HUES48 (cell line): Measurements from ENCODE around the gene FTL.

Experiments used
- H3K27ac ChIP-seq: one replicate; pipeline ENCODE4 v1.7.0; 2013; ENCODE audit warnings: low read depth, low read length, inconsistent platforms
- H3K27me3 ChIP-seq: 2 replicates; pipeline ENCODE4 v1.6.1; 2013; ENCODE audit warnings: mild to moderate bottlenecking, low read length; ENCODE audit not compliant: control insufficient read depth, insufficient read depth
- H3K36me3 ChIP-seq: 2 replicates; pipeline ENCODE4 v1.6.1; 2013; ENCODE audit warnings: low read length; ENCODE audit not compliant: control insufficient read depth, insufficient read depth
- H3K4me1 ChIP-seq: 2 replicates; pipeline ENCODE4 v1.6.1; 2013; ENCODE audit warnings: mild to moderate bottlenecking, low read length; ENCODE audit not compliant: control insufficient read depth, insufficient read depth
- H3K4me3 ChIP-seq: 2 replicates; pipeline ENCODE4 v1.5.1; 2013; ENCODE audit warnings: mild to moderate bottlenecking, low read depth, low read length
- H3K9ac ChIP-seq: 2 replicates; pipeline ENCODE4 v1.6.1; 2013; ENCODE audit warnings: mild to moderate bottlenecking, low read depth, low read length, moderate library complexity
- H3K9me3 ChIP-seq: 2 replicates; pipeline ENCODE4 v1.6.1; 2013; ENCODE audit warnings: low read length; ENCODE audit not compliant: control insufficient read depth, insufficient read depth

FTL gene

GRCh38 chr19:48986211-48986610 is 21.1 kb downstream of the FTL start:
- peaks cover 61% of the 10 kb centered on the region for H3K36me3 ChIP-seq
- no peaks in the 10 kb centered on the region for H3K4me1 ChIP-seq
- H3K9me3 ChIP-seq = no peaks in the 10 kb centered on the region

GRCh38 chr19:48987323-48987722 is 22.2 kb downstream of the FTL start:
- Histone ChIP-seq H3K36me3 (peaks cover 52% of the 10 kb centered on the region), H3K27me3 (no peaks in the 10 kb centered on the region), H3K4me1 (peaks cover 7% of the 10 kb centered on the region; the same call in 1 of the 2 replicates), H3K27ac (no peak overlapping the region), H3K4me3 (no peak overlapping the region), H3K9me3 (no peaks in the 10 kb centered on the region), H3K9ac (no peak overlapping the region)

More at GRCh38 chr19:48986211-48986610, 21.1 kb downstream of the FTL start:
- no peak overlapping the region for H3K4me3 ChIP-seq
- H3K9ac ChIP-seq = no peak overlapping the region
- H3K27ac ChIP-seq = no peak overlapping the region
- H3K27me3 ChIP-seq = no peaks in the 10 kb centered on the region

GRCh38 chr19:48988286-48988685 is 23.2 kb downstream of the FTL start:
- no peaks in the 10 kb centered on the region for H3K9me3 ChIP-seq
- H3K27me3 ChIP-seq = no peaks in the 10 kb centered on the region
- H3K36me3 ChIP-seq = peaks cover 49% of the 10 kb centered on the region
- H3K27ac ChIP-seq = no peak overlapping the region
- H3K9ac ChIP-seq = no peak overlapping the region
- no peak overlapping the region for H3K4me3 ChIP-seq
- H3K4me1 ChIP-seq = peaks cover 7% of the 10 kb centered on the region; the same call in 1 of the 2 replicates

- no peaks in the 10 kb centered on the region for H3K9me3 ChIP-seq
- H3K4me3 ChIP-seq = no peak overlapping the region
- peaks cover 7% of the 10 kb centered on the region; the same call in 1 of the 2 replicates for H3K4me1 ChIP-seq
- H3K27ac ChIP-seq = no peak overlapping the region
- H3K27me3 ChIP-seq = no peaks in the 10 kb centered on the region
- no peak overlapping the region for H3K9ac ChIP-seq
- peaks cover 49% of the 10 kb centered on the region for H3K36me3 ChIP-seq
These were observed 23.8 kb downstream of the FTL start for GRCh38 chr19:48988860-48989259.

- Histone ChIP-seq H3K4me3 (no peak overlapping the region), H3K9me3 (no peaks in the 10 kb centered on the region), H3K9ac (no peak overlapping the region), H3K4me1 (peaks cover 7% of the 10 kb centered on the region; the same call in 1 of the 2 replicates), H3K27me3 (no peaks in the 10 kb centered on the region), H3K36me3 (peaks cover 48% of the 10 kb centered on the region), H3K27ac (no peak overlapping the region)
These were observed 24.7 kb downstream of the FTL start for GRCh38 chr19:48989701-48990291.

- Histone ChIP-seq H3K27ac (no peak overlapping the region), H3K4me1 (peaks cover 7% of the 10 kb centered on the region; the same call in 1 of the 2 replicates), H3K9ac (no peak overlapping the region), H3K9me3 (no peaks in the 10 kb centered on the region), H3K36me3 (peaks cover 42% of the 10 kb centered on the region), H3K4me3 (no peak overlapping the region), H3K27me3 (no peaks in the 10 kb centered on the region)
These were observed 25.3 kb downstream of the FTL start for GRCh38 chr19:48990400-48990799.

- no peak overlapping the region for H3K4me3 ChIP-seq
- H3K27ac ChIP-seq = no peak overlapping the region
- no peaks in the 10 kb centered on the region for H3K27me3 ChIP-seq
- H3K9me3 ChIP-seq = no peaks in the 10 kb centered on the region
- H3K9ac ChIP-seq = no peak overlapping the region
- peaks cover 35% of the 10 kb centered on the region for H3K36me3 ChIP-seq
- peaks cover 7% of the 10 kb centered on the region; the same call in 1 of the 2 replicates for H3K4me1 ChIP-seq
These were observed 26.0 kb downstream of the FTL start for GRCh38 chr19:48991011-48991609.

- H3K4me1 ChIP-seq = peaks cover 7% of the 10 kb centered on the region; the same call in 1 of the 2 replicates
- peak overlapping the region; percentile 33; the same call in 1 of the 2 replicates for H3K9ac ChIP-seq
- H3K9me3 ChIP-seq = no peaks in the 10 kb centered on the region
- peak overlapping the region; percentile 85 for H3K27ac ChIP-seq
- no peaks in the 10 kb centered on the region for H3K27me3 ChIP-seq
- H3K4me3 ChIP-seq = peak overlapping the region; percentile 79
- peaks cover 26% of the 10 kb centered on the region for H3K36me3 ChIP-seq
These were observed 26.9 kb downstream of the FTL start for GRCh38 chr19:48991873-48992580.

- H3K9me3 ChIP-seq = no peaks in the 10 kb centered on the region
- peak overlapping the region; percentile 85 for H3K27ac ChIP-seq
- no peaks in the 10 kb centered on the region for H3K27me3 ChIP-seq
- peaks cover 23% of the 10 kb centered on the region for H3K36me3 ChIP-seq
- peak overlapping the region; percentile 58; the same call in 1 of the 2 replicates for H3K9ac ChIP-seq
- H3K4me3 ChIP-seq = peak overlapping the region; percentile 79
- peaks cover 7% of the 10 kb centered on the region; the same call in 1 of the 2 replicates for H3K4me1 ChIP-seq
These were observed 27.6 kb downstream of the FTL start for GRCh38 chr19:48992581-48993174.

GRCh38 chr19:48993175-48994034 is 28.3 kb downstream of the FTL start, which contains the start of the genes GYS1 and RUVBL2:
Gene GYS1, minus strand, starts transcription at chr19:48993309. Its CDS starts 197 bp downstream, at chr19:48993112.
Gene RUVBL2, plus strand, starts transcription at chr19:48993887. Its CDS starts 25 bp downstream, at chr19:48993912.
- peak within 1 kb of the TSS; percentile 85 for H3K27ac ChIP-seq
- H3K27me3 ChIP-seq = no peaks in the 10 kb centered on the region
- peak within 1 kb of the TSS; percentile 81 for H3K4me3 ChIP-seq
- peak within 1 kb of the TSS; percentile 58 for H3K9ac ChIP-seq
- no peaks in the 10 kb centered on the region for H3K9me3 ChIP-seq
- H3K36me3 ChIP-seq = peaks cover 18% of the 10 kb centered on the region
- H3K4me1 ChIP-seq = peaks cover 7% of the 10 kb centered on the region; the same call in 1 of the 2 replicates
